Measurements from ENCODE around the gene HIC1. TPM values are rescaled to one million over a fixed set of nuclear protein-coding genes. Genes with fewer than 3 reads are reported as not detected.

The HIC1 gene
- total and polyA plus RNA-seq, 4 donors = 1.1 to 69.2 (median 14.7) TPM

DNA sequence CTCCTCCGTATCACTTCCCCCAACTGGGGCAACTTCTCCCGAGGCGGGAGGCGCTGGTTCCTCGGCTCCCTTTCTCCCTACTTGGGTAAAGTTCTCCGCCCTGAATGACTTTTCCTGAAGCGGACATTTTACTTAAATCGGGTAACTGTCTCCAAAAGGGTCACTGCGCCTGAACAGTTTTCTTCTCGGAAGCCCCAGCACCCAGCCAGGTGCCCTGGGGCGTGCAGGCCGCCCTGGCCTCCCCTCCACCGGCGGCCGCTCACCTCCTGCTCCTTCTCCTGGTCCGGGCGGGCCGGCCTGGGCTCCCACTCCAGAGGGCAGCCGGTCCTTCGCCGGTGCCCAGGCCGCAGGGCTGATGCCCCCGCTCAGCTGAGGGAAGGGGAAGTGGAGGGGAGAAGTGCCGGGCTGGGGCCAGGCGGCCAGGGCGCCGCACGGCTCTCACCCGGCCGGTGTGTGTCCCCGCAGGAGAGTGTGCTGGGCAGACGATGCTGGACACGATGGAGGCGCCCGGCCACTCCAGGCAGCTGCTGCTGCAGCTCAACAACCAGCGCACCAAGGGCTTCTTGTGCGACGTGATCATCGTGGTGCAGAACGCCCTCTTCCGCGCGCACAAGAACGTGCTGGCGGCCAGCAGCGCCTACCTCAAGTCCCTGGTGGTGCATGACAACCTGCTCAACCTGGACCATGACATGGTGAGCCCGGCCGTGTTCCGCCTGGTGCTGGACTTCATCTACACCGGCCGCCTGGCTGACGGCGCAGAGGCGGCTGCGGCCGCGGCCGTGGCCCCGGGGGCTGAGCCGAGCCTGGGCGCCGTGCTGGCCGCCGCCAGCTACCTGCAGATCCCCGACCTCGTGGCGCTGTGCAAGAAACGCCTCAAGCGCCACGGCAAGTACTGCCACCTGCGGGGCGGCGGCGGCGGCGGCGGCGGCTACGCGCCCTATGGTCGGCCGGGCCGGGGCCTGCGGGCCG lies 1.6 kb downstream of the HIC1 start:
- WGBS, 2 donors = 88 to 89% methylated on average over 83 to 85 of the region's 85 CpGs
- no peak for DNase-seq
- Histone ChIP-seq H3K27me3 (ENCODE audit: control insufficient read depth in 1 of 2, insufficient read depth in 2 of 2, low read length in 1 of 2) (no peaks in the 10 kb centered on the region), H3K9me3 (ENCODE audit: control insufficient read depth, low read length) (no peaks in the 10 kb centered on the region), H3K36me3 (ENCODE audit: control insufficient read depth in 1 of 2, insufficient read depth in 2 of 2, low read length in 1 of 2) (no peaks in the 10 kb centered on the region), H3K4me1 (ENCODE audit: control insufficient read depth in 1 of 2, insufficient read depth in 2 of 2, low read length in 2 of 2) (no peaks in the 10 kb centered on the region), H3K4me3 (ENCODE audit: low read length in 2 of 2) (no peak overlapping the region), H3K27ac (ENCODE audit: low read depth in 1 of 2, low read length in 2 of 2) (no peak overlapping the region)
- intact Hi-C loops (cut with DNase I) = loop anchor here in 1 of 2 donors (5.0 kb wide), 1 partner anchor 296 kb away; no protein-coding TSS in a partner anchor
- no peak for ATAC-seq (ENCODE audit: low FRiP score)

DNA sequence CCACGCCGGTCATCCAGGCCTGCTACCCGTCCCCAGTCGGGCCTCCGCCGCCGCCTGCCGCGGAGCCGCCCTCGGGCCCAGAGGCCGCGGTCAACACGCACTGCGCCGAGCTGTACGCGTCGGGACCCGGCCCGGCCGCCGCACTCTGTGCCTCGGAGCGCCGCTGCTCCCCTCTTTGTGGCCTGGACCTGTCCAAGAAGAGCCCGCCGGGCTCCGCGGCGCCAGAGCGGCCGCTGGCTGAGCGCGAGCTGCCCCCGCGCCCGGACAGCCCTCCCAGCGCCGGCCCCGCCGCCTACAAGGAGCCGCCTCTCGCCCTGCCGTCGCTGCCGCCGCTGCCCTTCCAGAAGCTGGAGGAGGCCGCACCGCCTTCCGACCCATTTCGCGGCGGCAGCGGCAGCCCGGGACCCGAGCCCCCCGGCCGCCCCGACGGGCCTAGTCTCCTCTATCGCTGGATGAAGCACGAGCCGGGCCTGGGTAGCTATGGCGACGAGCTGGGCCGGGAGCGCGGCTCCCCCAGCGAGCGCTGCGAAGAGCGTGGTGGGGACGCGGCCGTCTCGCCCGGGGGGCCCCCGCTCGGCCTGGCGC lies 2.4 kb downstream of the HIC1 start:
- Histone ChIP-seq H3K4me3 (ENCODE audit: low read length in 2 of 2) (no peak overlapping the region), H3K9me3 (ENCODE audit: control insufficient read depth, low read length) (no peaks in the 10 kb centered on the region), H3K36me3 (ENCODE audit: control insufficient read depth in 1 of 2, insufficient read depth in 2 of 2, low read length in 1 of 2) (no peaks in the 10 kb centered on the region), H3K27ac (ENCODE audit: low read depth in 1 of 2, low read length in 2 of 2) (no peak overlapping the region), H3K4me1 (ENCODE audit: control insufficient read depth in 1 of 2, insufficient read depth in 2 of 2, low read length in 2 of 2) (no peaks in the 10 kb centered on the region), H3K27me3 (ENCODE audit: control insufficient read depth in 1 of 2, insufficient read depth in 2 of 2, low read length in 1 of 2) (no peaks in the 10 kb centered on the region)
- 80 to 84% methylated on average over 75 to 81 of the region's 81 CpGs for WGBS, 2 donors
- intact Hi-C loops (cut with DNase I) = loop anchor here in 1 of 2 donors (5.0 kb wide), 1 partner anchor 295 kb away; no protein-coding TSS in a partner anchor
- no peak for ATAC-seq (ENCODE audit: low FRiP score)
- DNase-seq = no peak

DNA sequence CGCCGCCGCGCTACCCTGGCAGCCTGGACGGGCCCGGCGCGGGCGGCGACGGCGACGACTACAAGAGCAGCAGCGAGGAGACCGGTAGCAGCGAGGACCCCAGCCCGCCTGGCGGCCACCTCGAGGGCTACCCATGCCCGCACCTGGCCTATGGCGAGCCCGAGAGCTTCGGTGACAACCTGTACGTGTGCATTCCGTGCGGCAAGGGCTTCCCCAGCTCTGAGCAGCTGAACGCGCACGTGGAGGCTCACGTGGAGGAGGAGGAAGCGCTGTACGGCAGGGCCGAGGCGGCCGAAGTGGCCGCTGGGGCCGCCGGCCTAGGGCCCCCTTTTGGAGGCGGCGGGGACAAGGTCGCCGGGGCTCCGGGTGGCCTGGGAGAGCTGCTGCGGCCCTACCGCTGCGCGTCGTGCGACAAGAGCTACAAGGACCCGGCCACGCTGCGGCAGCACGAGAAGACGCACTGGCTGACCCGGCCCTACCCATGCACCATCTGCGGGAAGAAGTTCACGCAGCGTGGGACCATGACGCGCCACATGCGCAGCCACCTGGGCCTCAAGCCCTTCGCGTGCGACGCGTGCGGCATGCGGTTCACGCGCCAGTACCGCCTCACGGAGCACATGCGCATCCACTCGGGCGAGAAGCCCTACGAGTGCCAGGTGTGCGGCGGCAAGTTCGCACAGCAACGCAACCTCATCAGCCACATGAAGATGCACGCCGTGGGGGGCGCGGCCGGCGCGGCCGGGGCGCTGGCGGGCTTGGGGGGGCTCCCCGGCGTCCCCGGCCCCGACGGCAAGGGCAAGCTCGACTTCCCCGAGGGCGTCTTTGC lies 3.1 kb downstream of the HIC1 start:
- ATAC-seq (ENCODE audit: low FRiP score) (no peak), DNase-seq (no peak)
- Histone ChIP-seq H3K4me3 (ENCODE audit: low read length in 2 of 2) (no peak overlapping the region), H3K4me1 (ENCODE audit: control insufficient read depth in 1 of 2, insufficient read depth in 2 of 2, low read length in 2 of 2) (no peaks in the 10 kb centered on the region), H3K27me3 (ENCODE audit: control insufficient read depth in 1 of 2, insufficient read depth in 2 of 2, low read length in 1 of 2) (no peaks in the 10 kb centered on the region), H3K27ac (ENCODE audit: low read depth in 1 of 2, low read length in 2 of 2) (no peak overlapping the region), H3K36me3 (ENCODE audit: control insufficient read depth in 1 of 2, insufficient read depth in 2 of 2, low read length in 1 of 2) (no peaks in the 10 kb centered on the region), H3K9me3 (ENCODE audit: control insufficient read depth, low read length) (no peaks in the 10 kb centered on the region)
- WGBS, 2 donors = 88 to 90% methylated on average over 98 of the region's 98 CpGs
- intact Hi-C loops (cut with DNase I) = loop anchor here in 1 of 2 donors (5.0 kb wide), 1 partner anchor 294 kb away; no protein-coding TSS in a partner anchor

DNA sequence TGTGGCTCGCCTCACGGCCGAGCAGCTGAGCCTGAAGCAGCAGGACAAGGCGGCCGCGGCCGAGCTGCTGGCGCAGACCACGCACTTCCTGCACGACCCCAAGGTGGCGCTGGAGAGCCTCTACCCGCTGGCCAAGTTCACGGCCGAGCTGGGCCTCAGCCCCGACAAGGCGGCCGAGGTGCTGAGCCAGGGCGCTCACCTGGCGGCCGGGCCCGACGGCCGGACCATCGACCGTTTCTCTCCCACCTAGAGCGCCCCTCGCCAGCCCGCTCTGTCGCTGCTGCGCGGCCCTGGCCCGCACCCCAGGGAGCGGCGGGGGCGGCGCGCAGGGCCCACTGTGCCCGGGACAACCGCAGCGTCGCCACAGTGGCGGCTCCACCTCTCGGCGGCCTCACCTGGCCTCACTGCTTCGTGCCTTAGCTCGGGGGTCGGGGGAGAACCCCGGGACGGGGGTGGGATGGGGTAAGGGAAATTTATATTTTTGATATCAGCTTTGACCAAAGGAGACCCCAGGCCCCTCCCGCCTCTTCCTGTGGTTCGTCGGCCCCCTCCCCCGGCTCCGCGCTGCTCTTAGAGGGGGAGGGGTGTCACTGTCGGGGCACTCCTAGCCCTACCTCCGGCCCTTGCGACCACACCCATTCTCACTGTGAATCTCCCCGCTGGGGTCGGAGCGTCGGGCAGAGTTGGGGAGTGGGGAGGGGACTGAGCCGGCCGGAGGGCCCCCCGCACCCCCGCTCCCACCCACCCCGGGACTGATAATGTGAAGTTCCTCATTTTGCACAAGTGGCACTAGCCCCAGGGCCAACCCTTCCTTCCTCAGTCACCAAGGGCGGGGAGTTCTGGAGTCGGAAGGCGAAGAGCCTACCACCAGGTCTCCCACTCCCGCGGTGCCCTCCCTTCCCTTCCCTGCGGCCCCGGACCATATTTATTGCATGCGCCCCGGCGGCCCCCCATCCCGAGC lies 4.0 kb downstream of the HIC1 start:
- peak; percentile 86 to 91 for DNase-seq
- Histone ChIP-seq H3K9me3 (ENCODE audit: control insufficient read depth, low read length) (no peaks in the 10 kb centered on the region), H3K27ac (ENCODE audit: low read depth in 1 of 2, low read length in 2 of 2) (no peak overlapping the region), H3K36me3 (ENCODE audit: control insufficient read depth in 1 of 2, insufficient read depth in 2 of 2, low read length in 1 of 2) (no peaks in the 10 kb centered on the region), H3K4me3 (ENCODE audit: low read length in 2 of 2) (no peak overlapping the region), H3K27me3 (ENCODE audit: control insufficient read depth in 1 of 2, insufficient read depth in 2 of 2, low read length in 1 of 2) (no peaks in the 10 kb centered on the region), H3K4me1 (ENCODE audit: control insufficient read depth in 1 of 2, insufficient read depth in 2 of 2, low read length in 2 of 2) (no peaks in the 10 kb centered on the region)
- WGBS, 2 donors = 76 to 77% methylated on average over 78 of the region's 78 CpGs
- peak; percentile 48 for ATAC-seq (ENCODE audit: low FRiP score)
- intact Hi-C loops (cut with DNase I) = loop anchor here in 1 of 2 donors (5.0 kb wide), 1 partner anchor 293 kb away; no protein-coding TSS in a partner anchor

DNA sequence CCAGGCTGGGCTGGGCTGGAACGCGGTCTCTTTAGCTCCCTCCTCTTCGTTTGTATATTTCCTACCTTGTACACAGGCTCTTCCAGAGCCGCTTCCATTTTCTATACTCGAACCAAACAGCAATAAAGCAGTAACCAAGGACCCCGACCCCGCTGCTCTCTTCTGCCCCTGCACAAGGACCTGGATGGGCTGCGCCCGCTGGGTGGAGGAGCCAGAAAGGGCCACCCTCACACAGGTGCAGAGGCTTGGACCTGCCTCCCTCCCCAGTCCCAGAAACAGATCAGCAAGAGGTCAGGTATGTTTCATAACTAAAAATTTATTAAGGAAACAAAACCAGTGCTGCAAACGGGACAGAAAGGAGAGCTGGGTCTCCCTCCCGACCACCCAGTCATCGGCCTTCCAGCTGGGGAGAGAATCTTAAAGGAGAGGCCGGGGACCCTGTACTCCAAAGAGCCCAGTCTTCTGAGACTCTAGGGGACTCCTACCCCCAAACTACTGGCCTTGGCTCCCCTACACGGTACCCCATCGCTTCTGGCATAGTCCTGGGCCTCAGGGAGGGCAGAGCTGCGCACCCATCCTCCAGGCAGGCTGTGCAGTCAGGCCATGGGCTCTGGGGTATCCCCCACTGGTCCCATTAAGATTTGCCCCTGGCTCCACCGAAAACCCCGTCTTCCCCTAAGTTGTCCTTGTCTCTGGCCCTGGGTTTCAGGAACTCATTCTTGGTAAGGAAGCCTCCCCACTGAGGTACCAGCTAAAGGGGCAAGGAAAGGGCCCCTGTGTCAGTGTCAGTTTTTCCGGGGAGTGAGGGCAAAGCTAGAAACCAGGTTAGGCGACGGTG lies 4.9 kb downstream of the HIC1 start:
- intact Hi-C loops (cut with DNase I) = loop anchor here in 1 of 2 donors (5.0 kb wide), 1 partner anchor 293 kb away; no protein-coding TSS in a partner anchor
- no peak overlapping the region for H3K27ac ChIP-seq (ENCODE audit: low read depth in 1 of 2, low read length in 2 of 2)
- no peaks in the 10 kb centered on the region for H3K4me1 ChIP-seq (ENCODE audit: control insufficient read depth in 1 of 2, insufficient read depth in 2 of 2, low read length in 2 of 2)
- DNase-seq (no peak), ATAC-seq (ENCODE audit: low FRiP score) (no peak)
- H3K36me3 ChIP-seq (ENCODE audit: control insufficient read depth in 1 of 2, insufficient read depth in 2 of 2, low read length in 1 of 2) = peaks cover 0 to 1% of the 10 kb centered on the region in 2 donors
- H3K9me3 ChIP-seq (ENCODE audit: control insufficient read depth, low read length) = no peaks in the 10 kb centered on the region
- H3K4me3 ChIP-seq (ENCODE audit: low read length in 2 of 2) = no peak overlapping the region
- H3K27me3 ChIP-seq (ENCODE audit: control insufficient read depth in 1 of 2, insufficient read depth in 2 of 2, low read length in 1 of 2) = no peaks in the 10 kb centered on the region
- WGBS, 2 donors = 88 to 89% methylated on average over 21 of the region's 21 CpGs

DNA sequence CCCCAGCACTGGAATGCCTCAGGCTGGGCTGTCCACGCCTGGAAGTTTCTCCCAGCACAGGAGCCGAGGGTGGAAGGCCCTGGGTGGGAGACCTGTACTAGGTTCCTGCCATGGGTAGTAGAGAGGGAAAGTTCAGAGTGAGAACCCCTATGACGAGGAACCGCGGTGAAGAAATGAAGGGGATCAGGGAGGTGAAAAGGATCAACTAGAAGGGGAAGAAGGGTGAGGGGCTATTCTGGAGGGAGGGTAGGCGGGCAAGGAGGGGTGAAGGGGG lies 5.4 kb downstream of the HIC1 start:
- intact Hi-C loops (cut with DNase I) = no loop called here
- Histone ChIP-seq H3K9me3 (ENCODE audit: control insufficient read depth, low read length) (no peaks in the 10 kb centered on the region), H3K4me3 (ENCODE audit: low read length in 2 of 2) (no peak overlapping the region), H3K27me3 (ENCODE audit: control insufficient read depth in 1 of 2, insufficient read depth in 2 of 2, low read length in 1 of 2) (no peaks in the 10 kb centered on the region), H3K4me1 (ENCODE audit: control insufficient read depth in 1 of 2, insufficient read depth in 2 of 2, low read length in 2 of 2) (no peaks in the 10 kb centered on the region), H3K36me3 (ENCODE audit: control insufficient read depth in 1 of 2, insufficient read depth in 2 of 2, low read length in 1 of 2) (peaks cover 0 to 3% of the 10 kb centered on the region in 2 donors), H3K27ac (ENCODE audit: low read depth in 1 of 2, low read length in 2 of 2) (no peak overlapping the region)
- 89 to 93% methylated on average over 6 of the region's 6 CpGs for WGBS, 2 donors
- DNase-seq (no peak), ATAC-seq (ENCODE audit: low FRiP score) (no peak)

DNA sequence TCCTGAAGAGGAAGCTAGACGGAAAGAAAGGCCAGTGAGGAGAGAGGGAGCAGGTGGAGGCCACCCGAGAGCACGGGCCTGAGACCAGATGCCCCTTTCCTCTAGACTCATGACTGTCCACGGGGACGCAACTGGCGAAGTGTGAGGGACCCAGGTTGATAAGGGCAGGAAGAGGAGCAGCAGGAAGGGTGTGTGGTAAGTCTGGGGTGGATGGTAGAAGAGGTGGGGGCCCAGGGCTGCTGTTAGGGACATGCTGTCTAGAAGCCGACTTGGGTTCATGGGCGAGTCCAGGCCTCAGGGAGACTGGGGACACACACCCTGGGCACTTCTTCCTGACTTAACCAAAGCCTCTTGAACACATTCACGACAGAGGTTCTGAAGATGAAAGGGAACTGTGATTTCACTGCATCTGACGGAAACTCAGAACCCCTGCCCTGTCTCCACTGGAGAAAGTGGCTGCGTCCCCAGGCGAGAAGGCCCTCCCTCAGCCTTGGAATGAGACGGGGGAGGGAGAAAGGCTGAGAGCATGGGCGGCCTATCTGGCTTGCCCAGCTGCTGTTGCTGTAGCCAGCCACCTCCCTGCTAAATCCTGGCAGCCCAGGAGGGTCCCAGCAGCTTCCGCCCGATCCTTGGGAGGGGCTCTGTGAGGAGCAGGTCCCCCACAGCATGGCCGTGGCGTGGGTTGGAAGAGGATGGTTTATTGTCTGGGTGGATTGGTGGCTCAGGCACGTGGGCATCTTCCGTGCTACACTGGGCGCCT lies 6.0 kb downstream of the HIC1 start:
- peaks cover 0 to 3% of the 10 kb centered on the region in 2 donors for H3K36me3 ChIP-seq (ENCODE audit: control insufficient read depth in 1 of 2, insufficient read depth in 2 of 2, low read length in 1 of 2)
- intact Hi-C loops (cut with DNase I) = no loop called here

More for the DNA sequence above, 6.0 kb downstream of the HIC1 start:
- ATAC-seq (ENCODE audit: low FRiP score) (peak; percentile 1), DNase-seq (no peak)
- Histone ChIP-seq H3K4me1 (ENCODE audit: control insufficient read depth in 1 of 2, insufficient read depth in 2 of 2, low read length in 2 of 2) (no peaks in the 10 kb centered on the region), H3K27me3 (ENCODE audit: control insufficient read depth in 1 of 2, insufficient read depth in 2 of 2, low read length in 1 of 2) (no peaks in the 10 kb centered on the region), H3K27ac (ENCODE audit: low read depth in 1 of 2, low read length in 2 of 2) (no peak overlapping the region), H3K9me3 (ENCODE audit: control insufficient read depth, low read length) (no peaks in the 10 kb centered on the region), H3K4me3 (ENCODE audit: low read length in 2 of 2) (no peak overlapping the region)
- WGBS, 2 donors = 83 to 87% methylated on average over 21 of the region's 21 CpGs

All from aorta (tissue), 5 donors.